Activated CD8-positive, alpha-beta memory T cell treated with anti-CD3 and anti-CD28 coated beads for 24 hours (primary cell): ENCODE measurements around the gene TATDN3.
"Not testable (repeated sequence)": the region's sequence is repeated elsewhere in the genome, so short reads cannot be mapped to it uniquely, and the experiment has no call there.

Source experiments
- DNase-seq: peaks from one replicate; pipeline ENCODE4 v3.0.0-alpha.2; 2020

The TATDN3 gene

GRCh38 chr1:212833211-212834207 is 41.8 kb downstream of the TATDN3 start:
- not testable (repeated sequence) for DNase-seq

GRCh38 chr1:212838145-212838544 is 46.5 kb downstream of the TATDN3 start:
- no peak for DNase-seq

GRCh38 chr1:212844521-212844920 is 52.8 kb downstream of the TATDN3 start:
- not testable (repeated sequence) for DNase-seq

GRCh38 chr1:212847549-212847948 is 55.9 kb downstream of the TATDN3 start, which contains the start of gene SPATA45:
TSS of gene SPATA45 (minus strand) at chr1:212847649. CDS start at chr1:212836149, 11,500 bp downstream.
- no peak for DNase-seq

GRCh38 chr1:212852105-212852688 is 60.5 kb downstream of the TATDN3 start:
- no peak for DNase-seq

- DNase-seq = no peak
Observed at GRCh38 chr1:212853658-212854057, 62.0 kb downstream of the TATDN3 start.

- no peak for DNase-seq
Observed at GRCh38 chr1:212856755-212857154, 65.1 kb downstream of the TATDN3 start.

GRCh38 chr1:212857992-212858460 is 66.3 kb downstream of the TATDN3 start, which contains the start of gene FLVCR1:
TSS of gene FLVCR1 (plus strand) at chr1:212858275. CDS start at chr1:212858453, 178 bp downstream.
- peak; percentile 97 for DNase-seq

GRCh38 chr1:212858461-212859265 is 67.0 kb downstream of the TATDN3 start:
- DNase-seq = peak; percentile 78

GRCh38 chr1:212860713-212861581 is 69.3 kb downstream of the TATDN3 start:
- DNase-seq = no peak

- no peak for DNase-seq
Observed at GRCh38 chr1:212862111-212862690, 70.5 kb downstream of the TATDN3 start.

- not testable (repeated sequence) for DNase-seq
Observed at GRCh38 chr1:212863345-212863744, 71.7 kb downstream of the TATDN3 start.

- no peak for DNase-seq
Observed at GRCh38 chr1:212864201-212864600, 72.5 kb downstream of the TATDN3 start.
